ENCODE results near the gene DNAH14.

- TF ChIP-seq CTCF (IDR thresholded peaks at IDR 0.05): no peak
- TF ChIP-seq POLR2A (IDR thresholded peaks at IDR 0.05): no peak
Measured at GRCh38 chr1:225430301-225430700, 500.8 kb downstream of the DNAH14 start.

Measured in body of pancreas (tissue), 4 donors.